CD4-positive, alpha-beta T cell treated with Interleukin-4 for 4 hours (primary cell): ENCODE results near the gene ZNF454.

Source experiments
- DNase-seq: peaks from one replicate; pipeline ENCODE4 v3.0.0-alpha.2; 2020

ZNF454 gene

GRCh38 chr5:178940569-178941360 lies at the start of gene ZNF454:
Gene ZNF454 (plus strand): TSS chr5:178941198. CDS start chr5:178942792, 1,594 bp downstream.
- no peak for DNase-seq

DNA sequence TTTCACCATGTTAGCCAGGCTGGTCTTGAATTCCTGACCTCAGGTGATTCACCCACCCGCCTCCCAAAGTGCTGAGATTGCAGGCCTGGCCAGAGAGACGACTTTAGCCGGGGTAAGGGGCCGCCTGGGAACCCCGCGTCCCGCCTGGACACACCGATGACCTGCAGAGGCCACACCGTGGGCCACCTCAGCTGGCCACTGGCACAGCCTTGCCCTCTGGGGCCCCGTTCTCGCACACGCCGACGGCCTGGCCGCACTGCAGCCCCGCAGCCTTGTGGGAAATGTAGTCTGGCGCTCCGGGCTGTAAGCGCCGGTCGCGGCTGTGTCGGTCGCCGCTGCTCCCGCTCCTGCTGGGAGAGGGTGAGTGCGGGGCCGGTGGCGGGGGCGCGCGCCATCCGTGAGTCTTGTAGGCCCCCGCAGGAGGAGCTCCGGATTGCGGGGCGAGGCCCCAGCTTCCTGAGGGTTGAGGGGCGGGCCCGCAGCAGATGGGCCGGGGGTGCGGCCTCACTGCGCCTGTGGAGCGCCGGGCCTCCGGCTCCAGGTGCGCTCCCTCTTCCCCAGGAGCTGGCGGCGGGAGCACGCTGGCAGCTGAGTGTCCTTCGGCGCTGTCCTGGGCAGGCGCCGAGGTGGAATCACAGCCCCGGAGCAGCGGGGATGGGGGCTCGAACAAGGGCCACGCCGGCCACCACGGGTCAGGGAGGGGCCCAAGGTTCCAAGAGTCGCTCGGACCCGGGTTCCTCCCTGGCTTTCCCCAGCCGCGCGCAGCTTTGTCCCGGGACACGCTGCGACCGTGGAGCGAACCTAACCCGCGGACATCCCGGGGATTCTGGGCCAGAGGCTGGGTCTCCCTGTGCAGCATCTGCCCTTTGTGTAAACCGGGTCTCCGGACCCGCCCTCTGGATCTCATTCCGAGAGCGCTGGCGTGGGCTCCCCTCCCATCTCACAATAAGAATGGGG lies 45.1 kb upstream of the ZNF454 start, which contains the start of gene ZFP2:
TSS of gene ZFP2 (plus strand) at position 299 of the 957 bp plus-strand sequence. CDS start 35,401 bp downstream, outside the sequence.
- no peak for DNase-seq

DNA sequence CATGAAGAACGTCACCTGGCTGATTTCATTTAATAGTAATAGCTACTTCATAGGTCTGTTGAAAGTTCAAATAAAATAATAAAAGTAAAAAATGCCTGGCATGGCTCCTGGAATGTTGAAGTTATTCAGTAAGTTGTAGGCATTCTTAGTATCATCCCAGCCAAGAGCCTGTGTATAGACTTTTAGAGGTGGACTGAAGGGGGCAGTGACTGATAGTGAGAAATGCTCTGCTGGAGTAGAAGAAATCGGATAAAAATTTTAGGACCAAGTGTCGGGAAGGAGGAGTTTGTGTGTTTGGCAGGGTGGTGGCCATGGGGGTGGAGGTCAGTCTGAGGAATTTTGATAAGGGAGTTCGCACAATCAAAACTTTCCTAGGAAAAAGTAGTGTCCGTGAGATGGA lies 41.7 kb upstream of the ZNF454 start:
- DNase-seq = no peak

GRCh38 chr5:178902849-178903248 lies 38.1 kb upstream of the ZNF454 start:
- DNase-seq = no peak

- no peak for DNase-seq
Measured at GRCh38 chr5:178931846-178932760, 8.9 kb upstream of the ZNF454 start.

DNA sequence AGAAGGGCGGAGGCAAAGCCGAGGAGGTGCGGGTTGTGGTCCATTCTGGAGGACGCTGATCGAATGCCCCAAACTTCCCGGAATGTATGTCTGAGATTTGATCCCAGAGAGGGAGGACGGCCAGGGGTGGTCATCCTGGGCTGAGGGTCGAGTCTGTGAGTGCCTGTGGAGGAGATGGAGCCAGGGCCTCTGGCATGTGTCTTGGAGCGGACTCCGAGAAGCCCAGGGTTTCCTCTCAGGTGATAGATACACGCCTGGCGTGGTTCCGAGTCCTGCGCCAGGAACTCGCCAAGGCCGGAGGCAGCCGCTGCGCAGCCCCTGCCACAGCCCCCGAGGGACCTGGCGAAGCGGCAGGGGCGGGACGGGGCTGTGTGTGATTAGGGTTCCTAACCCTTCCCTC lies 363 bp downstream of the ZNF454 start:
- DNase-seq = no peak

DNA sequence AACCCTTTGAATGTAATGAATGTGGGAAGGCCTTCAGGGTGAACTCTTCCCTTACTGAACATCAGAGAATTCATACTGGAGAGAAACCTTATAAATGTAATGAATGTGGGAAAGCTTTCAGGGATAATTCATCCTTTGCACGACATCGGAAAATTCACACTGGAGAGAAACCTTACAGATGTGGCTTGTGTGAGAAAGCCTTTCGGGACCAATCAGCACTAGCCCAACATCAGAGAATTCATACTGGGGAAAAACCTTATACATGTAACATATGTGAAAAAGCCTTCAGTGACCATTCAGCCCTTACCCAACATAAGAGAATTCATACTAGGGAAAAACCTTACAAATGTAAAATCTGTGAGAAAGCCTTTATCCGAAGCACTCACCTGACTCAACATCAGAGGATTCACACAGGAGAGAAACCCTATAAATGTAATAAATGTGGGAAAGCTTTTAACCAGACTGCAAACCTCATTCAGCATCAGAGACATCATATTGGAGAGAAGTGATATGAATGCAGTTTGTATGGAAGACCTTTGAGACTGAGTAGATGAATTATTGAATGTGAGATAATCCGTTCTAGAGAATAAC lies 24.6 kb downstream of the ZNF454 start:
- no peak for DNase-seq

DNA sequence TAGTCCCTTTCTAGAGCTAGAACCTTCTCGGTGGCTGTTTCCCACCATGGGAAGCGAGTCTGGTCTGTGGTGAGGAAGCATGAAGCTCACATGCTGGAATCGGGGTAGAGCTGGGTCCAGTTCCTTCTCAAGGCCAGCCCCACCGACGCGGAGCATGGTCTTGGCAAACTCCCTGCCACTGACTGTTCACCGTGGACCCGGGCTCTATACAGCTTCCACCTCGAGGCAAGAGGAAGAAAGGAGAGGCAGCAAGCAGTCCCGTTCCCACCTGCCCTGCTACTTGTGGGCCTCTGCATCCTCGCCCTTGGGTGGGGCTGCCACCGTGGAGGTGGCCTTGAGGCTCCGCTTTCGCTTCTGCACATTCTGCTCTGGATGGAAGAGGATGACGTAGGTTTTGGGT lies 40.4 kb downstream of the ZNF454 start:
- DNase-seq = no peak

GRCh38 chr5:178982941-178983340 lies 41.9 kb downstream of the ZNF454 start:
- DNase-seq = no peak

DNA sequence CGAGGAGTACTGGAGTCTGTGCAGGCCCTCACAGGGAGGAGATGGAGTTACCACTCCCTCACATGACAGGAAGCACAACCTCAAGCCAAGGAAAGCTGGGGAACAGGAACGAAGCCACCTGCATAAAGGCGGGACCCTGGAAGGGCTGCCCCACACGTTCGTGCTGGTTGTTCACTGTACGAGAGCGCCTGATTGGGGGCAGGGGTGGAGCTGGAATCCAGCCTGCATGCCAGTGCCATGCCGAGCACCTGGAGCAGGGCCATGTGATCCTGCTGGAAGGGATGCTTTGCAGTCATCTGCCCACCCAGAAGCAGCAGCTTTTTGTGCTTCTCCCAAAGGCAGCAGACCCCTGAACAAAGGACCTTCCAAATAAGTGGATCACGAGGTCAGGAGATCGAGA lies 42.7 kb downstream of the ZNF454 start:
- no peak for DNase-seq

- no peak for DNase-seq
Measured at GRCh38 chr5:178984145-178985072, 43.4 kb downstream of the ZNF454 start.

- DNase-seq = no peak
Measured at GRCh38 chr5:178986326-178986960, 45.4 kb downstream of the ZNF454 start.

- DNase-seq = no peak
Measured at GRCh38 chr5:178988436-178989220, 47.6 kb downstream of the ZNF454 start.

DNA sequence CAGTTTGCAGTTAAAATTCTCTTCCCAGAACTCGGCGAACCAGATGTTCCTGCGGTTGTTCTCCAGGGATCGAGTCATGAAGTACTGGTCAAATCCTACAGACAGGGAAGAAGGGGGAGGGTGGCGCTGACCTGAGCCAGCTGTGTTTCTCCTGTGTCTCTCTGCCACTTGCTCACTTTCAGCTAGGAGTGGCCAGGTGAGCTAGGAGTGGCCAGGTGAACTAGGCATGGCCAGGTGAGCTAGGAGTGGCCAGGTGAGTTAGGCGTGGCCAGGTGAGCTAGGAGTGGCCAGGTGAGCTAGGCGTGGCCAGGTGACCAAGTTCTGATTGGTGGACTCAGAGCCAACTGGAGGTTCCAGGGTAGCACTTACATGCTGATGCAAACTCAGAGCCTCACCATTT lies 48.3 kb downstream of the ZNF454 start:
- no peak for DNase-seq

DNA sequence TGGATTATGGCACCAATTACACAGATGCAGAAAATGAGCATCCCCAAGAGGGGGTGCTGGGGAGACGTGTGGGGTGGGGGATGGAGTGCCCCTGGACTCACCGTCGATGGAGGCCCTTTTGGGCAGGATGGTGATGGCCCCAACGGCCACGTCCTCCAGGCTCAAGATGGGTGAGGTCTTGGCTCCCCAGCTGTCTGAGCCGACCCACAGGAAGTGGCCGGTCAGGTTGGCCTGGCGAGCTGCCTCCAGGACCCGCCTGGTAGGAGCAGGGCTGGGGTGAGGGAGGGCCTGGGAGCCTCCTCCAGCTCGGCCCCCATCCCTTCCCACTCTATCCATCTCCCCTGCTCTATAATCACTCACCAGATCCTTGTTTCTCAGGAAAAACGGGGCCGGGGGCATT lies 49.5 kb downstream of the ZNF454 start:
- no peak for DNase-seq

DNA sequence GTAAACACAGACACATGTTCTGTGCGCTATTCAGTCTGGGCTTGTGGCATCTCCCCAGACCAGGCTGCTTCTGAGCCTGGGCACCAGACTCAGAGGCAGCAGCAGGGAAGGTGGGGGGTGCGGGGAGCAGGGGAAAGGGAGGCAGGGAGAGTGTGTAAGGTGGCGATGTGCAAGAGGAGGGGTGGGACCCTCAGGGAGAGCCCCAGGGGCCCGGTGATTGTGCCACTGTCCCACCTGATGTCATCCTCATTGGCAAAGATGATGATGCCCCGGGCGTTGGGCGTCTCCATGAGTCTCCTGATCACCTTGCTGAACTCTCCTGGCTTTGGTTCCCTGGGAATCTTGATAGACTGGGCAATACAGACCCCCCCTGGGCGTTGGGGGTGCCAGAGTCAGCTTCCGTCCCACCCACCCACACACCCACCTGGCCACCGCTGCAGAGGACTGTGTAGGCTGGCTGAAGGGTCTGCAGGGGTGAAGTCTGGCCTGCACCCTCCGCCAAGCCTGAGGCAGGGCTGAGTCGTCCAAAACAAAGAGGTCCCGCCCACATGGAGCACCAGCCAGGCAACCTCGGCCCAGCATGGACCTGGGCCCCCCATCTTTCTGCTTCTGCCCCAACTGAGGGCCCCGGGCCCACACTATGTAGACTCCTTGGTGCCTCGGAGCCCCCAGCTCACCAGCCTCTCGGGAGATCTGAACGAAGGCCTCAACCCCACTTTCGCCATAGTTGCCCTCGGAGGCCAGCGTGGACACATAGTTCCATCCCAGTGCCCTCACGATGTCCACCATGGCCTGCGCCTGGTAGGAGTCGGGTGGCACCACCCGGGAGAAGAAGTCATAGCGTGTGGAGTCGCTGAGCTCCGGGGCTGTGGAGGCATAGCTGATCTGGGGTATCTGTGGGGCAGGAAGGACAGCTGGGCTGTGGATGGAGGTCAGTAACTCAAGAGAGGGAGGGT lies 50.5 kb downstream of the ZNF454 start:
- no peak for DNase-seq

DNA sequence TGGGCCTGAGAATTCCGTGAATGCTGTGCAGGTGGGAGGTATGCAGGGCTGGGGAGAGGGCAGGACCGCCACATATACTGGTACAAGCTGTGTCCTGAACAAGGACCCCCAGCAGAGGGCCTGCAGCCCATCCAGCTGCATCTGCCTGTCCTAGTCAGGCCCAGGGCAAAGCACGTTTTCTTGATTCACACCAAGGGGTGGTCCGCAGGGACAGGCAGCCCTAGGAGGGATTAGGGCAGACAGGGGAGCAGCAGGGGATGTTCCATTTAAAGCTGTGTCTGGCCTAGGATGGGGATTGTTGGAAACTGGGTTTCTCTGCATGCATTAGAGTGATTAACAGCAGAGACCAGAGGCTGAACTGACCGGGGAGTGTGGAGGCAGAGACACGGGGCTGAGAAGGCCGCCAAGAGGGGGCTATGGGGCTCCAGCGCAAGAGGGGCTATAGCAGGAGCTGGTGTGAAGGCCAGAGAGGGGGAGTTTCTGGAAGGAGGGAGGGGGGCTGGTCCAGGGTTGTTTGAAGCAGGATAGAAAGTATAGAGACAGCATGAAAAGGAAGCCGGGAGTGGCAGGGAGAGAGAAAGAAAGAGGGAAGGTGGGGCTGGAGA lies 51.4 kb downstream of the ZNF454 start:
- no peak for DNase-seq

DNA sequence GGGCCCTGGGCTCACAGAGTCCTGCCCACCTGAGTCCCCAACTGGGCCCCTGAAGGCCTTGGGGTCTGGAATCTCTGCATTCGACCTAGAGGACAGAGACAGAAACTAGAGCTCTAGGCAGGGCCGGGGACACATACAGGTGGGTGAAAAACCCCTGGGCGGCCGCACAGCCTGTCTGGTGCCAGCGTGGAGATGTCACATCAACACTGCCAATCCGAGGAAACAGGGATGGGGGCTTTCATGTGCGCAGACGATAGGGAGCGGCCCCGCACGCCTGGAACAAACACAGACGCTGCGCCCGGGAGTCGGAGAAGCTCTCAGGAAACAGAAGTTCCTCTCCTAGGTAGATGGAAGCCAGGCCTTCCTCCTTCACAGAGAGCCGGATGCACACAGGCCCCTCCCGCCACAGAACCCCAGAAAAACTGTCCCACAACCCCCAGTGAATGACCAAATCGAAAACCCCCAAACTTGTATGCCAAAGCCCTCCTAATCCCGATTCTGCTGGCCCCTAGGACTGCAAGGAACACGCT lies 52.3 kb downstream of the ZNF454 start:
- DNase-seq = no peak
